Neuronal stem cell (in vitro differentiated cells): ENCODE results near the gene GJC3.
"Not testable (repeated sequence)": the region's sequence is repeated elsewhere in the genome, so short reads cannot be mapped to it uniquely, and the experiment has no call there.

Experiments
- DNase-seq: peaks from one replicate; pipeline ENCODE4 v3.0.0-alpha.2; 2013; ENCODE audit warnings: low spot score
- H2AFZ ChIP-seq: one replicate; pipeline ENCODE4 v1.6.1; 2013; ENCODE audit warnings: mild to moderate bottlenecking, low read length, inconsistent platforms
- H2AK5ac ChIP-seq: 2 replicates; pipeline ENCODE4 v1.6.1; 2013; ENCODE audit warnings: low read depth, mild to moderate bottlenecking, inconsistent platforms, low read length, moderate library complexity, mixed read lengths
- H2BK120ac ChIP-seq: 2 replicates; pipeline ENCODE4 v1.6.1; 2013; ENCODE audit warnings: low read depth, mild to moderate bottlenecking, inconsistent platforms, low read length, moderate library complexity, mixed read lengths
- H2BK12ac ChIP-seq: one replicate; pipeline ENCODE4 v1.6.1; 2013; ENCODE audit warnings: low read length, inconsistent platforms
- H2BK15ac ChIP-seq: 2 replicates; pipeline ENCODE4 v1.6.1; 2013; ENCODE audit warnings: mild to moderate bottlenecking, low read length, inconsistent platforms, mixed read lengths
- H2BK5ac ChIP-seq: one replicate; pipeline ENCODE4 v1.6.1; 2013; ENCODE audit warnings: inconsistent platforms, mild to moderate bottlenecking, low read length, moderate library complexity
- H3K14ac ChIP-seq: one replicate; pipeline ENCODE4 v1.6.1; 2013; ENCODE audit warnings: low read length, inconsistent platforms
- H3K18ac ChIP-seq: 2 replicates; pipeline ENCODE4 v1.6.1; 2013; ENCODE audit warnings: low read length, inconsistent platforms
- H3K23ac ChIP-seq: 2 replicates; pipeline ENCODE4 v1.6.1; 2013; ENCODE audit warnings: low read depth, mild to moderate bottlenecking, mixed read lengths, low read length, inconsistent platforms; ENCODE audit not compliant: poor library complexity
- H3K27ac ChIP-seq: replicated peaks from 3 replicates; pipeline ENCODE4 v1.5.1; 2013; ENCODE audit warnings: low read length, inconsistent platforms
- H3K27me3 ChIP-seq, 3 experiments: 2 replicates each; pipeline ENCODE4 v1.6.1; 2013; ENCODE audit warnings: low read length in 3 of 3, mild to moderate bottlenecking in 2 of 3, inconsistent platforms in 1 of 3, low read depth in 1 of 3, mixed read lengths in 1 of 3, moderate library complexity in 1 of 3; ENCODE audit not compliant: control insufficient read depth in 3 of 3, insufficient read depth in 3 of 3
- H3K36me3 ChIP-seq, 2 donors: replicated peaks in 1 of 2; 2 replicates each; pipeline ENCODE4 v1.6.1; 2013; ENCODE audit warnings: low read length in 2 of 2; ENCODE audit not compliant: control insufficient read depth in 2 of 2, insufficient read depth in 2 of 2
- H3K4ac ChIP-seq: 2 replicates; pipeline ENCODE4 v1.6.1; 2013; ENCODE audit warnings: inconsistent platforms, mild to moderate bottlenecking, low read length, moderate library complexity
- H3K4me1 ChIP-seq, 2 donors: 1 replicate in 1 of 2; 2 replicates in 1 of 2; pipeline ENCODE4 v1.6.1; 2013; ENCODE audit warnings: low read length in 2 of 2, low read depth in 1 of 2; ENCODE audit not compliant: control insufficient read depth in 2 of 2, insufficient read depth in 1 of 2
- H3K4me2 ChIP-seq: one replicate; pipeline ENCODE4 v1.6.1; 2013; ENCODE audit warnings: mild to moderate bottlenecking, low read length, inconsistent platforms; ENCODE audit not compliant: insufficient read depth, poor library complexity, severe bottlenecking
- H3K4me3 ChIP-seq, 2 donors: 2 replicates each; pipeline ENCODE4 v1.5.1; 2013; ENCODE audit warnings: low read length in 2 of 2, mild to moderate bottlenecking in 2 of 2, inconsistent platforms in 1 of 2, moderate library complexity in 1 of 2
- H3K79me1 ChIP-seq: one replicate; pipeline ENCODE4 v1.6.1; 2013; ENCODE audit warnings: low read depth, mild to moderate bottlenecking, inconsistent platforms, low read length, moderate library complexity
- H3K9ac ChIP-seq: one replicate; pipeline ENCODE4 v1.6.1; 2013; ENCODE audit warnings: mild to moderate bottlenecking, low read depth, low read length, inconsistent platforms; ENCODE audit not compliant: poor library complexity
- H3K9me3 ChIP-seq, 2 donors: replicated peaks in 1 of 2; 2 replicates each; pipeline versions ENCODE3 to v1.6.1; 2013; ENCODE audit warnings: low read length in 2 of 2, mild to moderate bottlenecking in 2 of 2, inconsistent platforms in 1 of 2, low read depth in 1 of 2, mixed read lengths in 1 of 2, moderate library complexity in 1 of 2; ENCODE audit not compliant: control insufficient read depth in 2 of 2, insufficient read depth in 1 of 2
- H4K8ac ChIP-seq: one replicate; pipeline ENCODE4 v1.6.1; 2013; ENCODE audit warnings: low read depth, mild to moderate bottlenecking, inconsistent platforms, low read length, moderate library complexity
- H4K91ac ChIP-seq: one replicate; pipeline ENCODE4 v1.6.1; 2013; ENCODE audit warnings: low read length, low read depth, mild to moderate bottlenecking, inconsistent platforms; ENCODE audit not compliant: poor library complexity
- WGBS, 2 donors: extraction: QIAGEN DNeasy Blood & Tissue Kit; methylation state at CpG; one replicate each; pipeline ENCODE4 v1.1.7; 2013; ENCODE audit warnings: missing lambda C conversion rate in 2 of 2, mixed read lengths in 1 of 2; ENCODE audit not compliant: insufficient read length in 2 of 2, insufficient replicate concordance in 1 of 2; ENCODE audit errors: extremely low coverage in 2 of 2; 5-methylcytosine and 5-hydroxymethylcytosine counted together

The GJC3 gene

DNA sequence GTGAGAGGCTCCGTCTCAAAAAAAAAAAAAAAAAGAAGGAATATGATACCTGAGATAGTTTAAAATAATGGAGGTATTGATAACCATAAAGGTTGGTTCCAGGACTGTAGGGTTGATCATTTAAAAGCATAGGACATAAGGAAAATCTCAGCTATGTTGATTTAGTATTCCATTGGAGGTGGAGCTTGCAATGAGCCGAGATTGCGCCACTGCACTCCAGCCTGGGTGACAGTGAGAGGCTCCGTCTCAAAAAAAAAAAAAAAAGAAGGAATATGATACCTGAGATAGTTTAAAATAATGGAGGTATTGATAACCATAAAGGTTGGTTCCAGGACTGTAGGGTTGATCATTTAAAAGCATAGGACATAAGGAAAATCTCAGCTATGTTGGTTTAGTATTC lies 23.2 kb upstream of the GJC3 start:
- not testable (repeated sequence) for DNase-seq, H2BK120ac ChIP-seq, H3K9me3 ChIP-seq, H3K23ac ChIP-seq, H3K79me1 ChIP-seq, H3K4ac ChIP-seq, H3K9ac ChIP-seq, H4K8ac ChIP-seq, H2BK5ac ChIP-seq, H3K14ac ChIP-seq, H2BK15ac ChIP-seq, H3K18ac ChIP-seq, H2BK12ac ChIP-seq, H2AK5ac ChIP-seq, H3K27me3 ChIP-seq, H4K91ac ChIP-seq, H3K27ac ChIP-seq, H3K4me3 ChIP-seq, H2AFZ ChIP-seq, H3K36me3 ChIP-seq, H3K4me1 ChIP-seq, H3K4me2 ChIP-seq
- WGBS, 2 donors, result no CpG with 5 or more reads among the region's 4 CpGs

DNA sequence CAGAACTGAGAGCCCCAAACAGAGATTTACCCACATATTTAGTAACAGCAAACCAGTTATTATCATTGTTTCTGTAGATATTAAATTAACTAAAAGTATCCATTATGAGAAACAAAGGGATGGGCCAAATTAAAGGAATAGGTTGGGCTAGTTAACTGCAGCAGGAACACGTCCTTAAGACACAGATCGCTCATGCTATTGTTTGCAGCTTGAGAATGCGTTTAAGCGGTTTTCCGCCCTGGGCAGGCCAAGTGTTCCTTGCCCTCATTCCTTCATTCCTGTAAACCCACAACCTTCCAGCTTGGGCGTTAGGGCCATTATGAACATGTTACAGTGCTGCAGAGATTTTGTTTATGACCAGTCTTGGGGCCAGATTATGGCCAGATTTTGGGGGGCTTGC lies 21.4 kb upstream of the GJC3 start:
- H3K79me1 ChIP-seq, H4K8ac ChIP-seq, H2BK12ac ChIP-seq, DNase-seq, H4K91ac ChIP-seq, H2AK5ac ChIP-seq, H3K27me3 ChIP-seq, H3K4me2 ChIP-seq, H3K18ac ChIP-seq, H3K9ac ChIP-seq, H2BK5ac ChIP-seq, H3K4me1 ChIP-seq, H2AFZ ChIP-seq, H2BK15ac ChIP-seq, H2BK120ac ChIP-seq, H3K14ac ChIP-seq, H3K27ac ChIP-seq, H3K23ac ChIP-seq, H3K4me3 ChIP-seq, H3K4ac ChIP-seq, H3K9me3 ChIP-seq, H3K36me3 ChIP-seq: not testable (repeated sequence)
- WGBS, 2 donors, result no CpG with 5 or more reads among the region's 6 CpGs

DNA sequence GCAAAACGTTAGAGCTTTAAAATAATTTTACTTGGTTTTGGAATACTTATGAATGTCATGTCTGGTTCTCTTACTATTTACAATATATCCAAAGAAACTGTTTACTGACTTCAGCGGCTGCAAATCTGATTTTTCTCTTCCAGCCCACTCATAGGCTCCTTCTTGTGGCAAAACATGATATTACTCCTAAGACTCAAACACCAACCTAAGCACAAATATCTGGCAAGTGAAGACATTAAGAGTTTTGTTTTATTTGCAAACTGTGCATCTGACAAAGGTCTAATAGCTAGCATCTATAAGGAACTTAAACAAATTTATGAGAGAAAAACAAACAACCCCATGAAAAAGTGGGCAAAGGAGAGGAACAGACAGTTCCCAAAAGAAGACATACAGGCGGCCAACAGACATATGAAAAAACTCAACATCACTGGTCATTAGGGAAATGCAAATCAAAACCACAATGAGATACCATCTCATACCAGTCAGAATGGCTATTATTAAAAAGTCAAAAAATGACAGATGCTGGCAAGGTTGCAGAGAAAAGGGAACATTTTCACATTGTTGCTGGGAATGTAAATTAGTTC lies 20.3 kb upstream of the GJC3 start:
- no peaks in the 10 kb centered on the region for H3K36me3 ChIP-seq
- H2BK5ac ChIP-seq, result no peak overlapping the region
- H2BK12ac ChIP-seq, result no peak overlapping the region
- H3K9me3 ChIP-seq, result no peaks in the 10 kb centered on the region
- H2BK15ac ChIP-seq, result no peak overlapping the region
- no peak overlapping the region for H3K4me2 ChIP-seq
- H3K9ac ChIP-seq, result no peak overlapping the region
- H3K27me3 ChIP-seq, result no peaks in the 10 kb centered on the region
- no peak for DNase-seq
- no peak overlapping the region for H3K27ac ChIP-seq
- H2BK120ac ChIP-seq, result no peak overlapping the region
- no peak overlapping the region for H3K14ac ChIP-seq
- H4K91ac ChIP-seq, result no peak overlapping the region
- H3K4me1 ChIP-seq, result no peaks in the 10 kb centered on the region
- no peak overlapping the region for H3K4ac ChIP-seq
- no peak overlapping the region for H2AK5ac ChIP-seq
- WGBS, 2 donors, result no CpG with 5 or more reads among the region's 3 CpGs
- H3K79me1 ChIP-seq, result no peaks in the 10 kb centered on the region
- no peak overlapping the region for H3K23ac ChIP-seq
- no peak overlapping the region for H4K8ac ChIP-seq
- H2AFZ ChIP-seq, result no peak overlapping the region
- H3K4me3 ChIP-seq, result no peak overlapping the region
- H3K18ac ChIP-seq, result no peak overlapping the region

DNA sequence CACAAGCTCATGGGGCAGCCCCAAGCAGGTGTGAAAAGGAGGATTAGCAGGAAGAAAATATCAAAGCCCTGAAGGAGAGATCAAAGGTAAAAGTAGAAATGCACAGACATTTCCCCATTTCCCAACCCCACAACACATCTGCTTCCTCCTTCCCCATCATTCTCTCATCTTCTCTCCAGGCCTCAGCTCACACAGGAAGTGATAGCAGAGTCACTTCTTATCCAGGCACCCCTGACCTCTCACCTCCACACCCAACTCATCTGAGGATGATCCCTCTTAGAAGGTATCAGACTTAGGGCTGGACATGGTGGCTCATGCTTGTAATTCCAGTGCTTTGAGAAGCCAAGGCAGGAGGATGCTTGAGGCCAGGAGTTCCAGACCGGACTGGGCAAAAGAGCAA lies 18.2 kb upstream of the GJC3 start:
- DNase-seq, result no peak
- H3K14ac ChIP-seq, result no peak overlapping the region
- no peak overlapping the region for H4K91ac ChIP-seq
- H2AK5ac ChIP-seq, result no peak overlapping the region
- H2BK120ac ChIP-seq, result no peak overlapping the region
- no peak overlapping the region for H2AFZ ChIP-seq
- H3K4me2 ChIP-seq, result no peak overlapping the region
- no peak overlapping the region for H3K18ac ChIP-seq
- H3K4ac ChIP-seq, result no peak overlapping the region
- no peak overlapping the region for H3K23ac ChIP-seq
- no CpG with 5 or more reads among the region's 1 CpG for WGBS, 2 donors
- H2BK12ac ChIP-seq, result no peak overlapping the region
- H4K8ac ChIP-seq, result no peak overlapping the region
- no peaks in the 10 kb centered on the region for H3K9me3 ChIP-seq
- H2BK5ac ChIP-seq, result no peak overlapping the region
- H3K36me3 ChIP-seq, result no peaks in the 10 kb centered on the region
- H3K79me1 ChIP-seq, result no peaks in the 10 kb centered on the region
- H3K9ac ChIP-seq, result no peak overlapping the region
- H2BK15ac ChIP-seq, result no peak overlapping the region
- H3K27me3 ChIP-seq, result peaks cover 0 to 3% (median 0%) of the 10 kb centered on the region in 3 experiments
- no peak overlapping the region for H3K4me3 ChIP-seq
- H3K27ac ChIP-seq, result no peak overlapping the region
- H3K4me1 ChIP-seq, result peaks cover 0 to 3% of the 10 kb centered on the region in 2 donors
